Peyer's patch (tissue), 4 donors: ENCODE data around the gene MSMB.

ENCODE experiments used
- CTCF ChIP-seq, 6 experiments: fragments of 450-650 bp in 4 of 6; fragments of 200-600 bp in 2 of 6; sonication (generic) in 1 of 6; IDR thresholded peaks; one replicate each; pipeline ENCODE4 v1.5.1; 2017 to 2019; ENCODE audit warnings: antibody characterized with exemption in 6 of 6, mild to moderate bottlenecking in 3 of 6, moderate library complexity in 1 of 6
- POLR2A ChIP-seq, 2 donors: fragments of 450-650 bp; IDR thresholded peaks; one replicate each; pipeline ENCODE4 v1.5.1; 2017; ENCODE audit warnings: antibody characterized with exemption in 2 of 2, mild to moderate bottlenecking in 2 of 2, moderate library complexity in 2 of 2

- TF ChIP-seq POLR2A (IDR thresholded peaks at IDR 0.05) (no peak), CTCF (IDR thresholded peaks at IDR 0.05) (no peak)
Measured at GRCh38 chr10:46025406-46025805, 20.7 kb downstream of the MSMB start.
